NCI-H2196 (cell line): ENCODE measurements around the gene WDR82.

ENCODE experiments used
- DNase-seq: peaks from one replicate; lab custom pipeline; 2025; ENCODE audit not compliant: unreplicated experiment; lab: John Stamatoyannopoulos, UW

Gene WDR82

GRCh38 chr3:52240059-52240885, 38.2 kb downstream of the WDR82 start:
- DNase-seq, result peak; percentile 54

GRCh38 chr3:52238761-52239701, 39.4 kb downstream of the WDR82 start, which contains the start of gene TWF2:
Gene TWF2 (minus strand): TSS chr3:52239158. CDS start chr3:52239016, 142 bp downstream.
- peak; percentile 55 for DNase-seq

- no peak for DNase-seq
These were observed 40.2 kb downstream of the WDR82 start for GRCh38 chr3:52238193-52238760.

GRCh38 chr3:52237657-52238172, 40.7 kb downstream of the WDR82 start:
- peak; percentile 58 for DNase-seq

- peak; percentile 24 for DNase-seq
These were observed 41.3 kb downstream of the WDR82 start for GRCh38 chr3:52237006-52237656.

GRCh38 chr3:52236424-52236886, 42.0 kb downstream of the WDR82 start:
- DNase-seq, result no peak

- no peak for DNase-seq
These were observed 43.7 kb downstream of the WDR82 start for GRCh38 chr3:52234516-52235447.

GRCh38 chr3:52233968-52234367, 44.5 kb downstream of the WDR82 start:
- DNase-seq, result no peak

GRCh38 chr3:52233108-52233591, 45.3 kb downstream of the WDR82 start:
- DNase-seq, result no peak

GRCh38 chr3:52232279-52233107, 46.0 kb downstream of the WDR82 start:
- DNase-seq, result no peak

- peak; percentile 60 for DNase-seq
These were observed 46.8 kb downstream of the WDR82 start for GRCh38 chr3:52231502-52232278.

GRCh38 chr3:52230889-52231499, 47.5 kb downstream of the WDR82 start:
- DNase-seq, result no peak

GRCh38 chr3:52230461-52230860, 48.0 kb downstream of the WDR82 start:
- no peak for DNase-seq

- no peak for DNase-seq
These were observed 48.8 kb downstream of the WDR82 start for GRCh38 chr3:52229656-52230055.

- no peak for DNase-seq
These were observed 49.6 kb downstream of the WDR82 start for GRCh38 chr3:52228751-52229291.

GRCh38 chr3:52228266-52228665, 50.2 kb downstream of the WDR82 start:
- DNase-seq, result no peak

GRCh38 chr3:52227766-52228165, 50.7 kb downstream of the WDR82 start:
- no peak for DNase-seq
